Esophagus muscularis mucosa (tissue), 4 donors: ENCODE measurements around the gene SPTBN2.

ENCODE experiments used
- CTCF ChIP-seq, 3 experiments: fragments of 200-600 bp in 2 of 3; fragments of 450-650 bp in 1 of 3; sonication (generic) in 2 of 3; IDR thresholded peaks; one replicate each; pipeline ENCODE4 v1.5.1; 2017 to 2019; ENCODE audit warnings: antibody characterized with exemption in 3 of 3, mild to moderate bottlenecking in 2 of 3, moderate library complexity in 1 of 3
- EP300 ChIP-seq: sonication (generic); formaldehyde crosslinking; IDR thresholded peaks from one replicate; pipeline ENCODE4 v1.6.1; 2017; ENCODE audit warnings: antibody characterized with exemption
- POLR2AphosphoS5 ChIP-seq, 2 donors: sonication (generic); formaldehyde crosslinking; IDR thresholded peaks; one replicate each; pipeline ENCODE4 v1.6.1; 2017; ENCODE audit warnings: antibody characterized with exemption in 2 of 2

- TF ChIP-seq CTCF (IDR thresholded peaks at IDR 0.05) (no peak), POLR2AphosphoS5 (IDR thresholded peaks at IDR 0.05) (no peak), EP300 (no peak)
Observed at GRCh38 chr11:66686100-66686785, 42.8 kb downstream of the SPTBN2 start.
